HepG2 (cell line): ENCODE measurements around the gene SLA2. TPM values are rescaled to one million over a fixed set of nuclear protein-coding genes. Genes with fewer than 3 reads are reported as not detected.

Experiments
- ARID4A ChIP-seq: sonication (generic); formaldehyde crosslinking; IDR thresholded peaks from 2 replicates; pipeline ENCODE4 v1.5.0; 2020; ENCODE audit warnings: mild to moderate bottlenecking, missing genetic modification reagents, borderline replicate concordance
- ATF2 ChIP-seq: sonication (generic); formaldehyde crosslinking; IDR thresholded peaks from 2 replicates; pipeline ENCODE4 v1.4.0; 2020; ENCODE audit warnings: missing genetic modification reagents
- IRF1 ChIP-seq: sonication (generic); formaldehyde crosslinking; IDR thresholded peaks from 2 replicates; pipeline ENCODE4 v1.4.0; 2020; ENCODE audit warnings: low read depth, mild to moderate bottlenecking, missing genetic modification reagents
- KDM2A ChIP-seq: sonication (generic); formaldehyde crosslinking; IDR thresholded peaks from 2 replicates; pipeline ENCODE4 v1.4.0; 2020; ENCODE audit warnings: low read depth, missing genetic modification reagents, borderline replicate concordance
- KLF11 ChIP-seq: IDR thresholded peaks from 2 replicates; pipeline ENCODE4 v1.6.1; 2016; ENCODE audit warnings: missing compliant biosample characterization
- KLF15 ChIP-seq: sonication (generic); formaldehyde crosslinking; IDR thresholded peaks from 2 replicates; pipeline ENCODE4 v1.8.1; 2023; ENCODE audit warnings: borderline replicate concordance, mild to moderate bottlenecking, inconsistent platforms, missing genetic modification reagents, mixed read lengths
- MIXL1 ChIP-seq: IDR thresholded peaks from 2 replicates; pipeline ENCODE4 v1.6.1; 2016
- MTF1 ChIP-seq: sonication (generic); formaldehyde crosslinking; IDR thresholded peaks from 2 replicates; pipeline ENCODE4 v1.5.0; 2020; ENCODE audit warnings: missing genetic modification reagents
- NBN ChIP-seq: fragments of 450-650 bp; conservative IDR thresholded peaks from 2 replicates; pipeline ENCODE4 v1.6.1; 2017
- NCOA5 ChIP-seq: sonication (generic); formaldehyde crosslinking; IDR thresholded peaks from 2 replicates; pipeline ENCODE4 v1.4.0; 2020; ENCODE audit warnings: missing genetic modification reagents
- NFRKB ChIP-seq: fragments of 450-650 bp; IDR thresholded peaks from 2 replicates; pipeline ENCODE4 v1.6.1; 2017
- PAF1 ChIP-seq: IDR thresholded peaks from 2 replicates; pipeline ENCODE4 v1.6.1; 2016; ENCODE audit warnings: missing genetic modification reagents, missing compliant biosample characterization
- REPIN1 ChIP-seq: sonication (generic); formaldehyde crosslinking; IDR thresholded peaks from 2 replicates; pipeline ENCODE4 v1.8.0; 2022; ENCODE audit warnings: missing genetic modification reagents, low read depth, mild to moderate bottlenecking, borderline replicate concordance
- SAFB2 ChIP-seq: sonication (generic); formaldehyde crosslinking; IDR thresholded peaks from 2 replicates; pipeline ENCODE4 v1.5.1; 2020; ENCODE audit warnings: missing genetic modification reagents, low read depth, mild to moderate bottlenecking, borderline replicate concordance
- SMC3 ChIP-seq: IDR thresholded peaks from 2 replicates; pipeline ENCODE4 v1.6.1; 2011; ENCODE audit warnings: low read length, improper control_type of control experiment
- SRSF9 ChIP-seq: fragments of 200-400 bp; formaldehyde crosslinking; IDR thresholded peaks from 2 replicates; pipeline ENCODE4 v1.6.1; 2018; ENCODE audit warnings: borderline replicate concordance, mild to moderate bottlenecking, low read depth, low read length; ENCODE audit not compliant: insufficient read depth, poor library complexity, severe bottlenecking
- ZBTB49 ChIP-seq: sonication (generic); formaldehyde crosslinking; IDR thresholded peaks from 2 replicates; pipeline ENCODE4 v1.4.0; 2020; ENCODE audit warnings: missing genetic modification reagents, borderline replicate concordance
- ZNF124 ChIP-seq: sonication (generic); formaldehyde crosslinking; IDR thresholded peaks from 2 replicates; pipeline ENCODE4 v1.4.0; 2020; ENCODE audit warnings: missing genetic modification reagents
- ZSCAN20 ChIP-seq: sonication (generic); formaldehyde crosslinking; IDR thresholded peaks from 2 replicates; pipeline ENCODE4 v1.4.0; 2020; ENCODE audit warnings: missing genetic modification reagents, mild to moderate bottlenecking, borderline replicate concordance
- polyA plus RNA-seq, 8 experiments: library from polyadenylated mRNA; depleted of rRNA in 3 of 8; stranded (reverse) in 7 of 8; unstranded in 1 of 8; fragments of >200 nt; fragmentation: Illumina TruSeq in 4 of 8; extraction: Trizol in 4 of 8; gene quantifications; 2 replicates each; pipeline versions ENCODE4 v1.2.1 to v1.2.3, GENCODE V29; 2011 to 2016; ENCODE audit warnings: low read depth in 4 of 8, missing spikeins in 1 of 8, mixed read lengths in 1 of 8; ENCODE audit not compliant: insufficient read depth in 1 of 8
- total RNA-seq, 5 experiments: library from RNA; depleted of rRNA; stranded (reverse); fragments of >200 nt; fragmentation: Illumina TruSeq; extraction: Trizol; gene quantifications; 2 replicates each; pipeline ENCODE4 v1.2.3, GENCODE V29; 2016; ENCODE audit warnings: low read depth in 1 of 5

SLA2 gene
- total and polyA plus RNA-seq, 2 of the 13 experiments (the other 11 are each of a cell fraction or from before 2014, with no cell fraction given): 1.6 to 3.6 TPM

- TF ChIP-seq SMC3 (no peak; the same call in 1 of the 2 replicates), SRSF9 (no peak), ARID4A (CRISPR knock-in tag) (peak; percentile 75), KLF11 (CRISPR knock-in tag) (peak; percentile 76; the same call in 1 of the 2 replicates), NBN (no peak), REPIN1 (CRISPR knock-in tag) (no peak), MIXL1 (no peak), KDM2A (peak; percentile 81), ZBTB49 (no peak), SAFB2 (peak; percentile 77), PAF1 (CRISPR knock-in tag) (no peak), NCOA5 (no peak), IRF1 (peak; percentile 38; the same call in 1 of the 2 replicates), KLF15 (CRISPR knock-in tag) (peak; percentile 52; the same call in 1 of the 2 replicates), NFRKB (no peak), ATF2 (no peak), ZNF124 (CRISPR knock-in tag) (peak; percentile 51; the same call in 1 of the 2 replicates), ZSCAN20 (CRISPR knock-in tag) (peak; percentile 51; the same call in 1 of the 2 replicates), MTF1 (CRISPR knock-in tag) (no peak; the same call in 1 of the 2 replicates)
These were observed 71.4 kb downstream of the SLA2 start (continued) for GRCh38 chr20:36574366-36575135.
